Stimulated activated CD8-positive, alpha-beta memory T cell treated with anti-CD3 and anti-CD28 coated beads, Interleukin-7, amount 100 ng/mL, for 1 hour (primary cell): Measurements from ENCODE around the gene OR2Y1.
"Not testable (repeated sequence)": the region's sequence is repeated elsewhere in the genome, so short reads cannot be mapped to it uniquely, and the experiment has no call there.

Experiments
- DNase-seq, 2 donors: peaks; one replicate each; pipeline ENCODE4 v3.0.0-alpha.2; 2020; ENCODE audit warnings: low read depth in 2 of 2

Gene OR2Y1

GRCh38 chr5:180740953-180741352, 1.1 kb upstream of the OR2Y1 start:
- not testable (repeated sequence) for DNase-seq

- no peak for DNase-seq
Measured at GRCh38 chr5:180739271-180739670, 587 bp downstream of the OR2Y1 start.

- no peak for DNase-seq
Measured at GRCh38 chr5:180736536-180736935, 3.3 kb downstream of the OR2Y1 start.

- DNase-seq = no peak
Measured at GRCh38 chr5:180724944-180725343, 14.9 kb downstream of the OR2Y1 start.

- DNase-seq = no peak
Measured at GRCh38 chr5:180723936-180724335, 15.9 kb downstream of the OR2Y1 start.

GRCh38 chr5:180720486-180720885, 19.4 kb downstream of the OR2Y1 start:
- DNase-seq = no peak

GRCh38 chr5:180719781-180720180, 20.1 kb downstream of the OR2Y1 start:
- no peak for DNase-seq

GRCh38 chr5:180718810-180719453, 20.9 kb downstream of the OR2Y1 start:
- DNase-seq = peak in 1 of 2 donors; percentile 5

GRCh38 chr5:180717989-180718388, 21.9 kb downstream of the OR2Y1 start:
- DNase-seq = no peak

GRCh38 chr5:180704362-180704761, 35.5 kb downstream of the OR2Y1 start:
- no peak for DNase-seq

- no peak for DNase-seq
Measured at GRCh38 chr5:180703912-180704311, 35.9 kb downstream of the OR2Y1 start.

- DNase-seq = not testable (repeated sequence)
Measured at GRCh38 chr5:180703371-180703770, 36.5 kb downstream of the OR2Y1 start.

- DNase-seq = not testable (repeated sequence)
Measured at GRCh38 chr5:180700440-180700839, 39.4 kb downstream of the OR2Y1 start.

- no peak for DNase-seq
Measured at GRCh38 chr5:180699042-180699441, 40.8 kb downstream of the OR2Y1 start.

GRCh38 chr5:180696116-180696515, 43.7 kb downstream of the OR2Y1 start:
- DNase-seq = no peak

- DNase-seq = no peak
Measured at GRCh38 chr5:180692429-180692828, 47.4 kb downstream of the OR2Y1 start.

GRCh38 chr5:180691046-180691445, 48.8 kb downstream of the OR2Y1 start:
- no peak for DNase-seq

- DNase-seq = no peak
Measured at GRCh38 chr5:180690562-180690961, 49.3 kb downstream of the OR2Y1 start.

GRCh38 chr5:180689775-180690174, 50.1 kb downstream of the OR2Y1 start:
- no peak for DNase-seq
